ENCODE measurements around the gene WWC2.

The WWC2 gene

DNA sequence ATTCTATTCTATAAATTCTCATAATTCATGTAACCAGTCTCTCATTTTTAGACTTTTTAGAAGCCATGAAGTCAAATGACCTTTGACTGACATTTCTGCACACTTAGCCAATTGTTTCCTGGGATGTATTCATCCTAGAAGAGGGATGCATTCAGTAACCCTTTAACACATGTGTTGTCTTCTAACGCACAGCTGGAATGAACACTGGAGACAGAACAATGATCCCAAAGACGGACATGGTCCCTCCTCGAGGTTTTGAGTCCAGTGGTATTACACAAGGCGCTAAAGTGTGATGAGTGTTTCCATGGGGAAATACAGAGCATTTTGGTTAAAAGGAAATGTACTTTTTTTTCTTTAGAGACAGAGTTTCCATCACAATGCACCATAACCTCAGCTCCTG lies 263.0 kb downstream of the WWC2 start:
- H3K27ac ChIP-seq, result no peak overlapping the region
- no peak overlapping the region for H3K9ac ChIP-seq
- no peak overlapping the region for H3K4me2 ChIP-seq
- H3K4me1 ChIP-seq, result peaks cover 35% of the 10 kb centered on the region
- no peak overlapping the region for H3K4me3 ChIP-seq
- TF ChIP-seq Cebpa-rat (IDR thresholded peaks at IDR 0.05), result no peak
- no peaks in the 10 kb centered on the region for H4K20me1 ChIP-seq
- no peaks in the 10 kb centered on the region for H3K9me3 ChIP-seq
- H3K27me3 ChIP-seq, result no peaks in the 10 kb centered on the region
- no peaks in the 10 kb centered on the region for H3K36me3 ChIP-seq

- H3K36me3 ChIP-seq, result no peaks in the 10 kb centered on the region
- no peak overlapping the region for H3K4me2 ChIP-seq
- no peak overlapping the region for H3K4me3 ChIP-seq
- H3K27ac ChIP-seq, result no peak overlapping the region
- no peaks in the 10 kb centered on the region for H4K20me1 ChIP-seq
- no peak overlapping the region for H3K9ac ChIP-seq
- H3K27me3 ChIP-seq, result no peaks in the 10 kb centered on the region
- no peak for TF ChIP-seq Cebpa-rat (IDR thresholded peaks at IDR 0.05)
- H3K4me1 ChIP-seq, result peaks cover 32% of the 10 kb centered on the region
- H3K9me3 ChIP-seq, result no peaks in the 10 kb centered on the region
These were observed 264.0 kb downstream of the WWC2 start for GRCh38 chr4:183362916-183363542.

- H3K4me3 ChIP-seq, result no peak overlapping the region
These were observed 265.0 kb downstream of the WWC2 start for GRCh38 chr4:183364025-183364424.

GRCh38 chr4:183366206-183366835 lies 267.3 kb downstream of the WWC2 start:
- H3K4me1 ChIP-seq, result peaks cover 19% of the 10 kb centered on the region
- H3K9ac ChIP-seq, result no peak overlapping the region
- no peak overlapping the region for H3K4me3 ChIP-seq
- no peaks in the 10 kb centered on the region for H3K27me3 ChIP-seq
- TF ChIP-seq Cebpa-rat (IDR thresholded peaks at IDR 0.05), result no peak
- no peak overlapping the region for H3K27ac ChIP-seq
- no peaks in the 10 kb centered on the region for H3K9me3 ChIP-seq
- H4K20me1 ChIP-seq, result no peaks in the 10 kb centered on the region
- H3K4me2 ChIP-seq, result no peak overlapping the region
- H3K36me3 ChIP-seq, result no peaks in the 10 kb centered on the region

More at GRCh38 chr4:183364025-183364424, 265.0 kb downstream of the WWC2 start:
- peak overlapping the region; percentile 74 for H3K4me2 ChIP-seq
- peaks cover 22% of the 10 kb centered on the region for H3K4me1 ChIP-seq
- TF ChIP-seq Cebpa-rat (IDR thresholded peaks at IDR 0.05), result no peak
- peak overlapping the region; percentile 20; the same call in 1 of the 2 replicates for H3K9ac ChIP-seq
- no peaks in the 10 kb centered on the region for H3K36me3 ChIP-seq
- no peak overlapping the region for H3K27ac ChIP-seq
- no peaks in the 10 kb centered on the region for H3K9me3 ChIP-seq
- H3K27me3 ChIP-seq, result no peaks in the 10 kb centered on the region
- no peaks in the 10 kb centered on the region for H4K20me1 ChIP-seq

DNA sequence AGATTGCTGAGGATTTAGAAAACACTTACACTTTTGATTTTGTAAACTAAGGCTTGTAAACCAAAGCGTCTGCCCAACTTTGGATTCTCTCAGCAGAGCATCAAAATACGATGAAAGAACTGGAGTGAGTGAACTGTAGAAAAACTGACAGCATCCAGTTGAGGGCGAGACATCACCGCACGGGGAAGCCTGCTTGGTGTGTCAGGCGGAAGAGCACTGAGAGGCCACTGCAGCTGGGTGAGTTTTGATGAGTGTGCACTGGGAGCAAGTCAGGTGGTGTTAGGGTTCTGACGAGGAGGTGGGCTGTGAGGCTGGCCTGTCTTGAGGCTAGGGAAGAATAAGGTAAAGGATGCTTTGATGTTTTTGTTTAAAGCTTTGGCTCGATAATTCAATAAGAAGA lies 270.0 kb downstream of the WWC2 start:
- no peaks in the 10 kb centered on the region for H3K36me3 ChIP-seq
- H3K9ac ChIP-seq, result no peak overlapping the region
- no peak overlapping the region for H3K4me2 ChIP-seq
- H3K27me3 ChIP-seq, result no peaks in the 10 kb centered on the region
- no peaks in the 10 kb centered on the region for H4K20me1 ChIP-seq
- H3K4me1 ChIP-seq, result peaks cover 16% of the 10 kb centered on the region
- peaks cover 16% of the 10 kb centered on the region for H3K9me3 ChIP-seq
- H3K4me3 ChIP-seq, result no peak overlapping the region
- no peak overlapping the region for H3K27ac ChIP-seq
- no peak for TF ChIP-seq Cebpa-rat (IDR thresholded peaks at IDR 0.05)
